ENCODE measurements around the gene MYO18B.

The MYO18B gene

DNA sequence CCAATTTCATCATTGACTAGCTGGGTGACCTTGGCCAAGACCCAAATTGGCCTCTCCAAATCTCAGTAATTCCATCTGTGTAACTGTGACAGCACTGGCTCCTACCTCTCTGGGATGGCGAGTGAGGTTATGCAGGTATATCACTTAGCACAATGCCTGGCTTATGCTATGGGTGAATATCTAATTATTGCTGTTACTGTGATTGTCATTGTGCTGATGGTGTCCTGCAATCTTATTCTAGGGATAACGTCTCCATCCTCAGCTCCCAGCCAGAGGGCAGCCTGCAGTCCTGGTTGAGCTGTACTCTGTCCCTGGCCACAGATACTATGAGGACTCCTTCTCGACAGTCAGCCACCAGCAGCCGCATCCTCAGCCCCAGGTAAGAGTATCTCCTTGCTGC is 262.5 kb downstream of the MYO18B start:
- no peak for DNase-seq

GRCh38 chr22:26008587-26008986 is 266.6 kb downstream of the MYO18B start:
- no peak for DNase-seq

- DNase-seq: no peak
Observed at GRCh38 chr22:26016916-26017315, 274.9 kb downstream of the MYO18B start.

DNA sequence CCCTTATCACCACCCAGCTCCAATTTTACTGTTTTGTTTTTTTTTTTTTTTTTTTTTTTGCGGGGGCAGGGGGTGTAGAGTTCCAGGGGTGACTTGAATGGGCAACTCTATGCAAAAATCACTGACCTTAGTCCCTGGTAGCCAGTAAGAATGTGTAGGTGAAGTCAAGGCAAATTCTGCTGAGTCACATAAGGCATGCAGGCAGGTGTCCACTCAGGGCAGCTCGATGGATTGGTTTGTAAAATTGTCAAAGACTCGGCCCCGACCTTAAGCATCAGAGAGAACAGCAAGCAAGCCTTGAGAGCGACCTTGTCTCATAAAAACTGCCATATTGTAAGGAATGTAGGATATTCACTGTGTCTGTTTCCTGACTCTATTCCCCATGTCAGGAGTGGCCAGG is 275.9 kb downstream of the MYO18B start:
- DNase-seq: no peak

GRCh38 chr22:26019596-26019995 is 277.6 kb downstream of the MYO18B start:
- no peak for DNase-seq

- DNase-seq: no peak
Observed at GRCh38 chr22:26021516-26021915, 279.5 kb downstream of the MYO18B start.

DNA sequence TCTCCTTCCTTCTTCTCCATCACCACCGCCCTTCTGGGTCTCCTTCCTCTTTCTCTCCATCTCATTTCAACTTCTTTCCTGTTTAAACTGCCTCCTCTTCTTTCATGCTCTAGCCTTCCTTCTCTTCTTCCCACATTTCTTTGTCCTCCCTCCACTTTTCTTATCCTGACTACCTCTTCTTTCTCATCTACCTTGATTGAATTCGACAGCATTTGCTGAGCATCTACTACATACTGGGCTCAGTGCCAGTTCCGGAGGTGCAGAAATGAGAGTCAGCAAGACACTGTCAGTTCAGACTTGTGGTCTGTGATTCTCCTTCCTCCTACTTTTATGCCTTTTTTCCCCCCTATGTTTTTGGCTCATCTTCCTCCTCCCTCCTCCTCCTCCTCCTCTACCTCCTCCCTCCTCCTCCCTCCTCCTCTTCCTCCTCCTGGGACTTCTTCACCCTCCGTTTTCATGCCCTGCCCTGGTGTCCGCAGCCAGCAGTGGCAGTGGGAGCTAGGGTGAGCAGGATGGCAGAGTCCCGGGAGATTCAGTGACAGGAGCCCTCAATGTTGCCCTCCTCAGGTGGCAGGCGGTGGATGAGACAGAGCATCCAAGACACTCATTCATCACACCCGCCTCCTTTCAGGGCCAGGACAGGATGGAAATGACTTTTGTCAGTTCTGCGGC is 281.3 kb downstream of the MYO18B start:
- no peak for DNase-seq

DNA sequence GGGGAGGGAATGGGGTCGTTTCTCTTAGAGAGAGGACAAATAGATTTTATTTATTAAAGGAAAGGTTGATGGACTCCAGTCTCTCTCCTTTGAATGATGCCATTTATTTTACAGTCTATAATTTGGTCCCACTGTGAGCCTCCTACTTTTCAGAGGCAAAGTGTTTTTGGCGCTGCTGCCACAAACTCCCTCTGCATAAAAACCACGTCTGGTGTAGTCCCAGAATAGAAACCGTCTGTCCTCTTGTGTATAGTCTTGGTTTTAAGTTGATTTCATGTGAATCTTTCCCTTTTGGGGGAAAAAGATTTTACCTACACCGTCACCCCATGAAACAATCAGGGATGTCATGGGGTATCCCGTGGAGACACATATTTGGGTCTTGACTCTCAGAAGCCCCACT is 283.6 kb downstream of the MYO18B start:
- no peak for DNase-seq

- no peak for DNase-seq
Observed at GRCh38 chr22:26027341-26027740, 285.4 kb downstream of the MYO18B start.

DNA sequence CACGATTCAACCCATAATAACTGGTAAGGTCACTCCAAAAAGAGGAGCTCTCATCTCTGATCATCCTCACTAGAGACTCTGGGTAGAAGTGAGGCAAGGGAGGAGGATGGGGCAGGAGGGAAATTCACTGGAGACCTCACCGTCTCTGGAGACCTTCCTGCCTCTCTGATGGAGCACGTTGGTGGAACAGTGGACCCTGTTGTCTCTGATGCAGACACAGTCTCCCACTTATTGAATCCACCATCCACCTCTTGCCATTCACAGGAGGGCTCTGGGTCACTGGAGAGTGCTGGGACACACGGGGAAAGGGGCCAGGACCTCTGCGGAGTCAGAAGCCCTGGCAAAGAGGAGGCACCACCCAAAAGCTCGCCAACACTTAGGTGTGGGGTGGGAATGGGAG is 289.7 kb downstream of the MYO18B start:
- DNase-seq: no peak

- DNase-seq: no peak
Observed at GRCh38 chr22:26033071-26033470, 291.1 kb downstream of the MYO18B start.

DNA sequence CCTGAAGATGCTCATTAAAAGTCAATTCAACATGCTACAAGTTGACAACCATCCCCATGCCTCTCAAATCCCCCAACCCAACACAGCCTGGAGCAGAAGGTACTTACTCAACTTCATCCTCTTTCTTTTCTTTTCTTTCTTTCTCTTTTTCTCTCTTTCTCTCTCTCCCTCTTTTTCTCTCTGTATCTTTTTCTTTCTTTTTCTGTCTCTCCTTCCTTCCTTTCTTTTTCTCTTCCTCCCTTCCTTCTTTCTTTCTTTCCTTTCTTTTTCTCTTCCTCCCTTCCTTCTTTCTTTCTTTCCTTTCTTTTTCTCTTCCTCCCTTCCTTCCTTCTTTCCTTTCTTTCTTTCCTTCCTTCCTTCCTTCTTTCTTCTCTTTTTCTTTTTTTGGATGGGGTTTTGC is 291.6 kb downstream of the MYO18B start:
- DNase-seq: no peak

- DNase-seq: no peak
Observed at GRCh38 chr22:26035523-26035922, 293.5 kb downstream of the MYO18B start.

GRCh38 chr22:26038365-26038764 is 296.4 kb downstream of the MYO18B start:
- DNase-seq: no peak

GRCh38 chr22:26041931-26042330 is 299.9 kb downstream of the MYO18B start:
- no peak for DNase-seq

GRCh38 chr22:26043031-26043430 is 301.0 kb downstream of the MYO18B start:
- DNase-seq: no peak

GRCh38 chr22:26045051-26045450 is 303.1 kb downstream of the MYO18B start:
- DNase-seq: no peak

DNA sequence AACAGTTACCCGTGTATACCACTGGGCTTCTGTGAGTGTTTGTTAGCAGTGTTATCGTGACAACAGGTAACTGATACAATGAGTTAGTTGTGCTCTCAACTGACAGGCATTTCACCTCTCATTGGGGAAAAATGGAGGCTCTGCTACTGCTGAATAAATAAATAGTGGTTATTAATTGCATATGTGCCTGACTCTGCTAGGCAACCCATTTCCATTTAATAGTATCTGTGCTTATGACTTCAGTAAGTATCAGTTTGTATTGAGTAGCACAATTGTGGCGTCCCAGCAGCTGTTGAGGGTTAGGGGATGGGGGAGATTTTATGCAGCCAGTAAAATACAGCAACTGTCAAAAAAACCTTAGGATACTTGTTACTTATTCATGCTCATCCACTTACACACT is 303.9 kb downstream of the MYO18B start:
- peak; percentile 76 for DNase-seq

GRCh38 chr22:26047516-26047915 is 305.5 kb downstream of the MYO18B start:
- no peak for DNase-seq

- no peak for DNase-seq
Observed at GRCh38 chr22:26047920-26048319, 305.9 kb downstream of the MYO18B start.

- no peak for DNase-seq
Observed at GRCh38 chr22:26050079-26050478, 308.1 kb downstream of the MYO18B start.

DNA sequence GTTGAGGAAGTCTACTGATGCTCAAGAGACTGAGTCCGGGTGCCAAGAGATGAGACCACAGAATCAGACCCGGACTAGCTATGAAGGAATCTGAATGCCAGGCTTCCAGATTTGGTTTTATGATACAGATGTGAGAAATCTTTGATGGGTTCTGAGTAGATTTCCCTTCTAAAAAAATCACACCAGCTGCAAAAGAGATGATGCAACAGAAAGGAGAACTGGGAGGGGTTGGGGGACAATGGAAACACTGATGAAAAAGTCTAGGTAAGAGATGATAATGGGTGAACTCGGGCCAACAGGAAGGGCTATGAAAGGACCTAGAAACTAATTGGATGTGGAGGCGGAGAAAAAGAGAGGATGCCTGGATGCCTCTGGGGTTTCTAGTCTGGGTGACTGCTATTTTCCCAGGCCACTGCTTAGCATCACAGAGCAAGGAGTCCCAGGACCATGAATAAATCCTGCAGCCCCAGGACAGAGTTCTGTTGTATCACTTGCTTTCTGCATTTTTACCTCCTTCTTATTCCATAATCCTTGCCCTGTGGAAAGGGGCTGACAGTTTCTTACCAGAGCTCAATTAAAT is 311.8 kb downstream of the MYO18B start:
- DNase-seq: no peak

GRCh38 chr22:26054841-26055605 is 313.0 kb downstream of the MYO18B start:
- DNase-seq: peak; percentile 18

DNA sequence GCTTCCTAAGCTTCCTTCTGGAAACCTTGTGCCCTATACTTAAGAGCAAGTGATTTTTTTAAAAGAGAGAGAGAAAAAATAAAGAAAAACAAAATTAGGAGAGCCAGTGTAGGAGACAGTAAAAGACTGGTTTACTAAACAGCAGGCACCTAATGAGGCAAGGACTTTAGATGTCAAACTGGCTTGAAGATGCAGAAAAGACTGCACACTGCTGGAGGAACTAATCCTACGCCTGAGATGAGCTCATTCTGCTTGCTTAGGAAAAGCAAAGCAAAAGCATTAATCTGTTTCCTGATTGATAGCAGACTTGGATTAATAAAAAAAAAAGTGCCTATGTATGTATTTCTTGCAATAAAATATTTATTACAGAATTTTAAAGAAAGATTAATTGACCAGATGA is 313.7 kb downstream of the MYO18B start:
- DNase-seq: no peak
